ENCODE results near the gene ZFYVE16. TPM values are rescaled to one million over a fixed set of nuclear protein-coding genes. Genes with fewer than 3 reads are reported as not detected.

Gene ZFYVE16
- total RNA-seq, 4 donors from 2014 or later = 13.3 to 119 (median 64.8) TPM

DNA sequence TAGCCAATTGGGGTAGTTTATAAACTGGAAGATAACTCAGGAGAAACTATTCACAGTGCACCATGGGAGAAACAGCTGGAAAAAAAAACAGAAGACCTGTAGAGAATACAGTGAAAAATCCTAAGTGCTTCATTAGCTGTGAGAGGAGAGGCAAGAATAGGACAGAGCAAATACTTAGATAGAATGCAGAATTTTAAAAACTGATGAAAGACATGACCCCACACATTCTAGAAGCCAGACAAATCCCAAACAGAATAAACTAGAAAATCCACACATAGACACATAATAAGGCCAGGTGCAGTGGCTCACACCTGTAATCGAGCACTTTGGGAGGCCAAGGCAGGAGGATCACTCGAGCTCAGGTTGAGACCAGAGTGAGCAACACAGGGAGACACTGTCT is 72.5 kb downstream of the ZFYVE16 start:
- no peaks in the 10 kb centered on the region for H3K36me3 ChIP-seq
- no peaks in the 10 kb centered on the region for H3K4me1 ChIP-seq
- H3K4me3 ChIP-seq = no peak overlapping the region
- TF ChIP-seq, protein P1, sequence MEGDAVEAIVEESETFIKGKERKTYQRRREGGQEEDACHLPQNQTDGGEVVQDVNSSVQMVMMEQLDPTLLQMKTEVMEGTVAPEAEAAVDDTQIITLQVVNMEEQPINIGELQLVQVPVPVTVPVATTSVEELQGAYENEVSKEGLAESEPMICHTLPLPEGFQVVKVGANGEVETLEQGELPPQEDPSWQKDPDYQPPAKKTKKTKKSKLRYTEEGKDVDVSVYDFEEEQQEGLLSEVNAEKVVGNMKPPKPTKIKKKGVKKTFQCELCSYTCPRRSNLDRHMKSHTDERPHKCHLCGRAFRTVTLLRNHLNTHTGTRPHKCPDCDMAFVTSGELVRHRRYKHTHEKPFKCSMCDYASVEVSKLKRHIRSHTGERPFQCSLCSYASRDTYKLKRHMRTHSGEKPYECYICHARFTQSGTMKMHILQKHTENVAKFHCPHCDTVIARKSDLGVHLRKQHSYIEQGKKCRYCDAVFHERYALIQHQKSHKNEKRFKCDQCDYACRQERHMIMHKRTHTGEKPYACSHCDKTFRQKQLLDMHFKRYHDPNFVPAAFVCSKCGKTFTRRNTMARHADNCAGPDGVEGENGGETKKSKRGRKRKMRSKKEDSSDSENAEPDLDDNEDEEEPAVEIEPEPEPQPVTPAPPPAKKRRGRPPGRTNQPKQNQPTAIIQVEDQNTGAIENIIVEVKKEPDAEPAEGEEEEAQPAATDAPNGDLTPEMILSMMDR (IDR thresholded peaks at IDR 0.05) = no peak
- TF ChIP-seq POLR2A (IDR thresholded peaks at IDR 0.05) = no peak
- intact Hi-C loops (cut with DNase I; ENCODE audit: low total_unique reads) = no loop called here
- no peaks in the 10 kb centered on the region for H3K27me3 ChIP-seq
- no peak for DNase-seq
- H3K9me3 ChIP-seq = peaks cover 0 to 28% of the 10 kb centered on the region in 2 donors
- no peak overlapping the region for H3K27ac ChIP-seq

DNA sequence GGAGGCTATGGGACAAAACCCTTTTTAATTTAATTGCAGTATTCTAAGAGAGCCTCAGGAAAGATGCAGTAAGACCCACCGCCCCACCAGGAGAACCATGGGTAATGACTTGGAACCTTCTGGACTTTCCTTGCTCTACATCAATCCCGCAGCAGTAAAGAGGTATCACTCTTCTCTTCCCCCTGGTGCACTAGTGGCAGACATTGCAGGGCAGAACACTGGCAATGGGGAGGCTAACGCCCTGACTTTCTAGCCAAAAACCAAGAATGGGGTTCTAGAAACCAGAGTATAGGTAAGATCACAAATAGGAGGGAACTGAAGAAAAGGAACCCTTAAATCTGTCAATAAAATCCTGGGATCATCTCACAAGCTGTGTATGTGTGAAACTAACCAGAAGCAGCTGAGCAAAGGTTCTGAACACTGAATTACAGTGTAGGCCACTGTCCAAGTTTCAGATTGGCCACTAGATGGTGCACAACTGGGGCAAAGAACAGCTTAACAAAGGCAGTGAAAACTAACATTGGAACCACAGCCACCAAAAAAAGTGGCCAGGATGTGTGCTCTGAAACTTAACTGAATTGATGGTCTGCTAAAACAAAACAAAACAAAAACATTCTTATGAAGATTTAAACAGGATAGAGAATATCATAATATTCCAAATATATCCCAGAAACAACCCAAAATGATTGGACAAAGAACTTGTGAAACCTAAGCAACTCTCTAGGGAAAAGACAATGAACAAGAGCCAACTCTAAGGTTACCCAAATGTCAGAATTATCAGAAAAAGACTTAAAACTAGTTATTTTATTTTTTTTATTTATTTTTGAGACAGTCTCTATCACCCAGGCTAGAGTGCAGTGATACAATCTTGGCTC is 73.4 kb downstream of the ZFYVE16 start:
- no peaks in the 10 kb centered on the region for H3K4me1 ChIP-seq
- no peaks in the 10 kb centered on the region for H3K27me3 ChIP-seq
- H3K36me3 ChIP-seq = no peaks in the 10 kb centered on the region
- H3K27ac ChIP-seq = no peak overlapping the region
- no peak for DNase-seq
- peaks cover 0 to 28% of the 10 kb centered on the region in 2 donors for H3K9me3 ChIP-seq
- no peak overlapping the region for H3K4me3 ChIP-seq
- intact Hi-C loops (cut with DNase I; ENCODE audit: low total_unique reads) = no loop called here
- TF ChIP-seq, protein P1 (IDR thresholded peaks at IDR 0.05) = no peak

DNA sequence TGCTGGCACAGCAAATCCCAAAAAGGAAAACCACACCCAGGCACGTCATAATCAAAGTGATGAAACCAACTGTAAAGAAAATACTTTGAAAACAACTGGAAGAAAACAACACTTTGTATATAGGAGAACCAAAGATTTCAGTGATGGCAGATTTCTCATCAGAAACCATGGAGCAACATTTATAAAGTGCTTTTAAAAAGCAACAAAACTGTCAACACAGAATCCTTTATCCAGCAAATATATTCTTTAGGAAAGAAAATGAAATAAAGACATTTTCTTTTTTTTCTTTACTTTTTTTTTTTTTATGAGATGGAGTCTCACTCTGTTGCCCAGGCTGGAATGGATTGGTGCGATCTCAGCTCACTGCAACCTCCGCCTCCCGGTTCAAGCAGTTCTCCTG is 74.7 kb downstream of the ZFYVE16 start:
- Histone ChIP-seq H3K4me3 (no peak overlapping the region), H3K9me3 (peaks cover 0 to 28% of the 10 kb centered on the region in 2 donors), H3K27me3 (no peaks in the 10 kb centered on the region), H3K4me1 (no peaks in the 10 kb centered on the region), H3K27ac (no peak overlapping the region), H3K36me3 (no peaks in the 10 kb centered on the region)
- intact Hi-C loops (cut with DNase I; ENCODE audit: low total_unique reads) = no loop called here
- TF ChIP-seq, protein P1 (IDR thresholded peaks at IDR 0.05) = no peak
- no peak for TF ChIP-seq POLR2A (IDR thresholded peaks at IDR 0.05)
- no peak for DNase-seq

DNA sequence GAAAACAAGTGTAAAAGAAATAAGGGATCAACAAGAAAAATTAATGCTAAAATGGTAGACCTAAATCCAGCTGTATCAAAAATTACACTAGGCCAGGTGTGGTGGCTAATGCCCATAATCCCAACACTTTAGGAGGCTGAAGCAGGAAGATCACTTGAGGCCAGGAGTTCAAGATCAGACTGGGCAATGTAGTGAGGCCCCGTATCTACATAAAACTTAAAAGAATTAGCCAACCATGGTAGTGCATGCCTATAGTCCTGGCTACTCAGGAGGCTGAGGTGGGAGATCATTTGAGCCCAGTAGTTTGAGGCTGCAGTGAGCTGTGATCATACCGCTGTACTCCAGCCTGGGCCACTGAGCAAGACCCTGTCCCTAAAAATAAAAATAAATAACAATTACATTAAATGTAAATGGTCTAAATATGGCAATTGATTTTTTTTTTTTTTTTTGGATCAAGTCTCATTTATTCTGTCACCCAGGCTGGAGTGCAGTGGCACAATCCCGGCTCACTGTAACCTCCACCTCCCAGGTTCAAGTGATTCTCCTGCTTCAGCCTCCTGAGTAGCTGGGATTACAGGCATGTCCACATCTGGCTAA is 75.9 kb downstream of the ZFYVE16 start:
- no peak for DNase-seq
- H3K4me3 ChIP-seq = no peak overlapping the region
- no peaks in the 10 kb centered on the region for H3K36me3 ChIP-seq
- intact Hi-C loops (cut with DNase I; ENCODE audit: low total_unique reads) = no loop called here
- H3K27ac ChIP-seq = no peak overlapping the region
- TF ChIP-seq, protein P1 (IDR thresholded peaks at IDR 0.05) = no peak
- no peak for TF ChIP-seq POLR2A (IDR thresholded peaks at IDR 0.05)
- peaks cover 0 to 28% of the 10 kb centered on the region in 2 donors for H3K9me3 ChIP-seq
- no peaks in the 10 kb centered on the region for H3K4me1 ChIP-seq
- no peaks in the 10 kb centered on the region for H3K27me3 ChIP-seq

DNA sequence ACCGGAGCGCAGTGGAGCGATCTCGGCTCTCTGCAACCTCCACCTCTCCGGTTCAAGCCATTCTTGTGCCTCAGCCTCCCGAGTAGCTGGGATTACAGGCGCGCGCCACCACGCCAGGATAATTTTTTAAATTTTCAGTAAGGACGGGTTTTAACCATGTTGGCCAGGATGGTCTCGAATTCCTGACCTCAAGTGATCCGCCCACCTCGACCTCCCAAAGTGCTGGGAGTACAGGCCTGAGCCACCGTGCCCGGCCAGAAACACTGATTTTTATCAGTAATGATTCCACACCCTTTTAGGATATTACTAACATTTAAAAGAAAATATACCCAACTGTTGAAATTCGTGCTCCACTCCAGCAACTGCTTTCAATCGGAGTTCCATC is 79.6 kb downstream of the ZFYVE16 start:
- Histone ChIP-seq H3K4me1 (no peaks in the 10 kb centered on the region), H3K9me3 (peaks cover 0 to 9% of the 10 kb centered on the region in 2 donors), H3K27me3 (no peaks in the 10 kb centered on the region), H3K27ac (peak overlapping the region; percentile 53 to 79), H3K4me3 (peak overlapping the region; percentile 45 to 83), H3K36me3 (no peaks in the 10 kb centered on the region)
- peak in 1 of 2 donors; percentile 13 for DNase-seq
- intact Hi-C loops (cut with DNase I; ENCODE audit: low total_unique reads) = no loop called here
- TF ChIP-seq, protein P1 (IDR thresholded peaks at IDR 0.05) = no peak
- TF ChIP-seq POLR2A (IDR thresholded peaks at IDR 0.05) = no peak

All from uterus (tissue), 4 donors.